ENCODE data around the gene NOL7.

NOL7 gene

GRCh38 chr6:13600036-13600435 is 15.1 kb upstream of the NOL7 start:
- no peak for DNase-seq

GRCh38 chr6:13604135-13604534 is 11.0 kb upstream of the NOL7 start:
- DNase-seq = no peak

GRCh38 chr6:13604546-13605416 is 10.4 kb upstream of the NOL7 start:
- DNase-seq = no peak

DNA sequence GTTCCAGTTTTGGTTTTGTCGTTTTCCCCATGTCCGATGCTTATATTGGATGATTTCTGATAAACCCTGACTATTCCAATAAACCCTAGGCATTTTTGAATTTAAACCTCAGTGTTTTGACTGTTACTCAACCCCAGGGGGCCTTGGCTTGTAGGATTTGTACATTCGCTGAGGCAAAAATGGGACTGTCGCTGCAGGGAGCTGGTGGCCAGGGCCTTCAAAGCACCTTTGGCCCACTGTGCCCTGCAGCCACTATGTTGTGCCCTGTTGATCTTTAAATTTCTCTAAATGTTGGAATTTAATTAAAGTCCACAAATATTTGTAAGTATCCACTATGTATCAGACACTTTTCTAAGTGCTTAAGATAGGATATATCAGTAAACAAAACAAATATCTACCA is 9.5 kb upstream of the NOL7 start:
- no peak for DNase-seq

DNA sequence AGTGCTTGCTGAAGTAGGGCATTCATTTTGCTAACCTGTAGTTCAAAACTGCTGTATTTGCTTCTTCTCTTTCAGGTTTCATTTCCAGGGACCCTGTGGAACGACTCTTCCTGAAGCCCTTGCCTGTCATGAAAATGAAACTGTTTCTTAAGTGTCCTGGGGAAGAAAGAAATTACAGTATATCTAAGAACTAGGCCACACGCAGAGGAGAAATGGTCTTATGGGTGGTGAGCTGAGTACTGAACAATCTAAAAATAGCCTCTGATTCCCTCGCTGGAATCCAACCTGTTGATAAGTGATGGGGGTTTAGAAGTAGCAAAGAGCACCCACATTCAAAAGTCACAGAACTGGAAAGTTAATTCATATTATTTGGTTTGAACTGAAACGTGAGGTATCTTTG is 3.4 kb upstream of the NOL7 start:
- DNase-seq = no peak

GRCh38 chr6:13613029-13613594 is 2.0 kb upstream of the NOL7 start:
- no peak for DNase-seq

GRCh38 chr6:13614126-13614925 is 809 bp upstream of the NOL7 start:
- no peak for DNase-seq

GRCh38 chr6:13615792-13616120 is 621 bp downstream of the NOL7 start:
- DNase-seq = peak; percentile 41

GRCh38 chr6:13617066-13617465 is 1.9 kb downstream of the NOL7 start:
- no peak for DNase-seq

- no peak for DNase-seq
Measured at GRCh38 chr6:13624871-13625288, 9.7 kb downstream of the NOL7 start.

- no peak for DNase-seq
Measured at GRCh38 chr6:13629459-13630116, 14.5 kb downstream of the NOL7 start.

- DNase-seq = no peak
Measured at GRCh38 chr6:13630499-13630898, 15.4 kb downstream of the NOL7 start.

GRCh38 chr6:13633343-13633742 is 18.2 kb downstream of the NOL7 start:
- no peak for DNase-seq

- no peak for DNase-seq
Measured at GRCh38 chr6:13635948-13636658, 21.0 kb downstream of the NOL7 start.

- DNase-seq = no peak
Measured at GRCh38 chr6:13638014-13638413, 22.9 kb downstream of the NOL7 start.

DNA sequence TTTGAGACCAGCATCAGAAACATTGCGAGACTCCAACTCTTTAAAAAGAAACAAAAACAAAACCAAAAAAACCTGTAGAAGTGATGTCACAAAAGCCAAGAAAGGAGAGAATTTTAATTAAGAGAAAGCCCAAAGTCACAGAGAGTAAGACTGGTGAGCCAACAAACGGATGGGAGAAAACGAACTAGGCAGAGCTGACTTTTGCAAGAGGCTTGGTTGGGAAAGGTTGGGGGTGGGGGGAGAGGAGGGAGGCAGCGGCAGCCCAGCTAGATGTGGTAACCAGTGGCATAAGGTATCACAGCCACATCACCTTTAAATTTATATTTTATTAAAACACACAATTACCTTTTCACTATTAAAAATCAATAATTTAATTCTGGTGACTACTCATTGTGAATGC is 23.5 kb downstream of the NOL7 start:
- DNase-seq = no peak

DNA sequence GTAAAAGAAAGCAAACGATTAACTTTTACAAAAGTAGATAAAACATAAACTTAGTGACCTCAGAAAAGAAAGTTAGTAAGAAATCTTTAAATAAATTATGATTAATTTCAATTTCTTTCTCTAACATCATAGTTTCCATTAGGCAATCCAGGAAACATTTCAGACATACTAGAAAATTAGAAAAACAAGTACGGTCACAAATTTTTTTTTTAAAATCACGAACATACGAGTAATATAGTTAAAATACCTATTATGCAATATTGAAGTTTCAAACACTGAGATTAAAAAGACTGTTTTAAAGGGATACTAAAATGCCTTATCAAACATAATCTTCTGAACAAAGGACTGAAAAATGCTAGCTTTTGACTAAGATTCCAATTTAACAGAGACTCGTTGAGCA is 26.2 kb downstream of the NOL7 start:
- DNase-seq = no peak

- DNase-seq = no peak
Measured at GRCh38 chr6:13643125-13643524, 28.0 kb downstream of the NOL7 start.

DNA sequence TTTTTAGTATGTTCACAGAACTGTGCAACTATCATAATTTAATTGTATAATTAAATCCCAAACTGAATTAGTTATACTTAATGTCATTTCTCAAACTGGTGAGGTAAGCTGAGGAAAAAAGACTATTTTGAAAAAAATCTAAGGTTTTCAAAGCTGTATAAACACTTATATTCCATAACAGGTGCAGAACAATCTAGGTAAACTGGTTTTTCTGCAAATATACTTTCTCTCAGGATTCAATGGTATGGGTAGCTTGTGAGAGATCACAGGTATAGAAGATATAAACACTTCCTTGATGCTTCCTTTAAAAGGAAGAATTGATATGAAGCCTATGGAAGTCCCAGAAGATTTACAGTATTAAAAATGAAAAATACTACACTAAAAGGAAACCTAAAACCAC is 33.7 kb downstream of the NOL7 start:
- no peak for DNase-seq

GRCh38 chr6:13649393-13649792 is 34.3 kb downstream of the NOL7 start:
- no peak for DNase-seq

DNA sequence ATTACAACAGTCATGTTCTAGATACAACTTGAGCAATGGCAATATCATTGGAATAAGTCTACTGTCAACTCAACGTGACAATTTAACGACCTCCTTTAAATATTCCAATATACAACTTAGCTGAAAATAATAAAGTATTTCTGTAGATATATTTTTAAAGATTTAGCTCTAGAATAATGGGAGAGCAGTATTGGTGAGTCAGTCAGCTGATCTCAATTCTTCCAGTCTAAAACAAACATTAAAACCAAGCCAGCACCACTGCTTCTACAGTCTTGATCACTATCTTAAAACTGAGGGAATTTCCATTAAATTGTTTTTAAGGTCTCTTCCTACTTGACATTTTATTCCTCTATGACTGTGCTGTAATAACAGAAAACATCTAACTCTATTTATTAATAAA is 38.2 kb downstream of the NOL7 start:
- DNase-seq = no peak

GRCh38 chr6:13654496-13654895 is 39.4 kb downstream of the NOL7 start:
- no peak for DNase-seq

DNA sequence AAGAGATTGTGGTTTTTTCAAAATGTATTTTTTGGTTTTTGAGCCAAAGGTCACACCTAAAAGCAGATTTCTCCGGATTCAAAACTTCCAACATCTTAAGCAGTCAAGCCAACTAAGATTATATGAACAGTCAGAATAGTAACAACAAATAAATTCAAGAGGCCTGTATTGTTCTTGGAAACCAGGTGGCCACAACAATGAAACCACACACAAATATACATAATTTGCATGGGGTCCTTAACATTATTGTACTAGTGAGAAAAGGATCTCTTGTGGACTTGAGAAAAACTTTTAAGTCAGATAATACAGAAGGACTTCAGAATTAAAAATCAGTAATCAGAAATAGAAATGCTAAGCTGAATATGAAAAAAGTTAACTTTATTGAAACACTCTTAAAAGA is 40.6 kb downstream of the NOL7 start:
- DNase-seq = no peak
